Measurements from ENCODE around the gene MAVS. TPM values are rescaled to one million over a fixed set of nuclear protein-coding genes. Genes with fewer than 3 reads are reported as not detected.

The MAVS gene
- 10 to 100 TPM; 14.9 to 31.3 (median 17.2) TPM for total RNA-seq

DNA sequence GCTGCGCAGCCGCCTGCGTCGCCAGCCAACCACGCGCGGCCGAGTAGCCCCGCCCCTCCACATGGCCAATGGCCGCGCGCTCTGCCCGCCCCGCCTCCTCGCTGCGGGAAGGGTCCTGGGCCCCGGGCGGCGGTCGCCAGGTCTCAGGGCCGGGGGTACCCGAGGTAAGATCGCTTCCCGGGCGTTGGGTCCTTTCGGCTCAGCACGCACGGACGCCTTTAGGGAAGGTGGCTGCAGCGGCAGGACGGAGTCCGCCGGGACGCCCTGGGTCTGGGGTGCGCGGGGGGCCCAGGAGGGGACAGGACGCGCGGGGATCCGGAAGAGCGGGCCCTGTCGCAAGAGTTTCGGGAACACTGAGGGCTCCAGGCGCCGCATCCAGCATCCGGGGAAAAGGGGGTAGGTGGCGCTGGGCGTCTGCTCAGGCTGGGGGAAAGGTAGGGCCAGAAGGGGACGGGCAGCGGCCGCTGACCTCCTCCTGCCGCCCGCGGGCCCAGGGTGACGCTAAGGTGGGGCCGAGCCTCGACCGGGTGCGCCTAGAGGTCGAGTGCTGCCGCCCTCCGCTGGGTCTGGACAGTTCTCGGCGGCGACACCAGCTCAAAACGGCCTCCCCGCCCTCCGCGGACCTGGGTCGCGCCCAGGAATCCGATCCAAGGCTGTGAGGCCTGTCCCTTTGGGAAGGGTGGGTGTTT is at the start of gene MAVS:
TSS of gene MAVS (plus strand) at position 95 of the 689 bp plus-strand sequence. CDS start 7,791 bp downstream, outside the sequence.
- intact Hi-C loops (cut with DNase I) = no loop called here
- Histone ChIP-seq H3K27me3 (no peaks in the 10 kb centered on the region), H3K36me3 (no peaks in the 10 kb centered on the region), H3K4me1 (peaks cover 12 to 39% (median 15%) of the 10 kb centered on the region in 3 donors), H3K27ac (peak within 1 kb of the TSS; percentile 90 to 98 (median 96)), H3K4me3 (peak within 1 kb of the TSS; percentile 89 to 99 (median 96)), H3K9me3 (no peaks in the 10 kb centered on the region)
- WGBS, 2 donors = 0% methylated on average over 2 to 14 of the region's 72 CpGs
- TF ChIP-seq POLR2A (IDR thresholded peaks at IDR 0.05) = peak in 2 of 4 donors; percentile 15 to 78
- TF ChIP-seq, protein P1, sequence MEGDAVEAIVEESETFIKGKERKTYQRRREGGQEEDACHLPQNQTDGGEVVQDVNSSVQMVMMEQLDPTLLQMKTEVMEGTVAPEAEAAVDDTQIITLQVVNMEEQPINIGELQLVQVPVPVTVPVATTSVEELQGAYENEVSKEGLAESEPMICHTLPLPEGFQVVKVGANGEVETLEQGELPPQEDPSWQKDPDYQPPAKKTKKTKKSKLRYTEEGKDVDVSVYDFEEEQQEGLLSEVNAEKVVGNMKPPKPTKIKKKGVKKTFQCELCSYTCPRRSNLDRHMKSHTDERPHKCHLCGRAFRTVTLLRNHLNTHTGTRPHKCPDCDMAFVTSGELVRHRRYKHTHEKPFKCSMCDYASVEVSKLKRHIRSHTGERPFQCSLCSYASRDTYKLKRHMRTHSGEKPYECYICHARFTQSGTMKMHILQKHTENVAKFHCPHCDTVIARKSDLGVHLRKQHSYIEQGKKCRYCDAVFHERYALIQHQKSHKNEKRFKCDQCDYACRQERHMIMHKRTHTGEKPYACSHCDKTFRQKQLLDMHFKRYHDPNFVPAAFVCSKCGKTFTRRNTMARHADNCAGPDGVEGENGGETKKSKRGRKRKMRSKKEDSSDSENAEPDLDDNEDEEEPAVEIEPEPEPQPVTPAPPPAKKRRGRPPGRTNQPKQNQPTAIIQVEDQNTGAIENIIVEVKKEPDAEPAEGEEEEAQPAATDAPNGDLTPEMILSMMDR (IDR thresholded peaks at IDR 0.05) = peak in 3 of 6 experiments; percentile 3 to 44 (median 20)
- DNase-seq = peak; percentile 22

GRCh38 chr20:3797226-3797545 is 49.4 kb upstream of the MAVS start:
- DNase-seq = no peak
- 36 to 53% methylated on average over 3 to 5 of the region's 5 CpGs for WGBS, 2 donors
- TF ChIP-seq, protein P1 (IDR thresholded peaks at IDR 0.05) = no peak
- TF ChIP-seq POLR2A (IDR thresholded peaks at IDR 0.05) = no peak
- peaks cover 41 to 78% (median 47%) of the 10 kb centered on the region in 3 donors for H3K4me1 ChIP-seq
- peak overlapping the region; percentile 92 to 98 (median 97) for H3K27ac ChIP-seq
- no peaks in the 10 kb centered on the region for H3K27me3 ChIP-seq
- H3K4me3 ChIP-seq = peak overlapping the region; percentile 49 to 78 (median 64)
- intact Hi-C loops (cut with DNase I) = no loop called here
- peaks cover 9 to 30% (median 23%) of the 10 kb centered on the region in 3 donors for H3K36me3 ChIP-seq
- no peaks in the 10 kb centered on the region for H3K9me3 ChIP-seq

DNA sequence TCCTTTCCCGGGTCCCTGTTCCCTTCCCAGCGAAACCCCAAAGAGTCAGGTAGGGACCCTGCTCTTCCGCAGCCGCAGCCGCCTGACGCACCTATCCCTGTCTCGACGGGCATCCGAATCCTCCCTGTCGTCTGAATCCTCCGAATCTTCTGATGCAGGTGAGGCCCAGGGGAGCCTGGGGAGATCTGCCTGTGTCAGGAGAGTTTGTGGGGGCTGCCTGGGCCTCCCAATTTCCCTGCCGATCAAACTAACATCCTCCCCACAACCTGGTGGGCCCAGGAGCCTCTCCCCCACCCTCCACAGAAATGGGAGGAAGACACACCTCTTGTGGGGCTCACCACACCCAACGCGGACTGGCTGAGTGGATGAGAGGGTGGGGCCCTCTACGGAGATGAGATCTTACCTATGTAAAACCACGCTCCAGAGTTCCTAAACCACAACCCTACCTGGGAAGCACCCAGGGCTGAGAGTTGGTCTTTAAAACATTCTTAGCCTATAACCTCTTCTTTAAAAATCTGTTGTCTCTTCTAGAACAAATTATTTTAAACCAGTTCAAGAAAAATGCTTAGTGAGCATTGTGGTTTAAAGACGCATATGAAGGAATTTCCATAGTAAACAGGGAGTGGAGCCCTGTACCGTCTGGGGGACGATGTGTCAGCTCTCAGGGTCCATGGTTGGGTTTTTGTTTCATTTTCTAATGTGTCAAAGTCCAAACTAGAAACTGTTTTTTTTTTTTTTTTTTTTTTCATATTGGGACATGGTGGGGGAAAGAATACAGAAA is 48.9 kb upstream of the MAVS start:
- no peak for DNase-seq
- 22 to 39% methylated on average over 13 to 19 of the region's 19 CpGs for WGBS, 2 donors
- Histone ChIP-seq H3K4me1 (peaks cover 41 to 84% (median 47%) of the 10 kb centered on the region in 3 donors), H3K27me3 (no peaks in the 10 kb centered on the region), H3K4me3 (peak overlapping the region; percentile 49 to 78 (median 64)), H3K27ac (peak overlapping the region; percentile 92 to 98 (median 97)), H3K36me3 (peaks cover 9 to 36% (median 29%) of the 10 kb centered on the region in 3 donors), H3K9me3 (no peaks in the 10 kb centered on the region)
- intact Hi-C loops (cut with DNase I) = no loop called here
- TF ChIP-seq, protein P1 (IDR thresholded peaks at IDR 0.05) = no peak
- no peak for TF ChIP-seq POLR2A (IDR thresholded peaks at IDR 0.05)

DNA sequence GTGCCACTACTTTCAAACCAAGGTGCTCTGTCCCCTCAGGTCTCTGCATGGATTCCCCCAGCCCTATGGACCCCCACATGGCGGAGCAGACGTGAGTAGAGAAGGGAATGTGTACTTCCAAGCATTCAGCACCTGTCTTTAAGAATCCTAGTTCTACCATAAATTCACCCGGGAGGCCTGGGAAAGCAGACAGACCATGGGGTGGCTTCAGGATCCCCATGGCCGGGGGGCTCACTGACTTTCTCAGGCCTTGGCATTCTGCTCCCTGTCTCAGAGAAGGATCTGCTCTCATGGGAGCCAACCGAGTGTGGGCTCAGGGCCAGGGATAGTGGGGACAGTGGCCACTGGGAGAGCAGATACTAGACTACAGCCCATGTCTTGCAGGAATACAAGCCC is 48.3 kb upstream of the MAVS start:
- H3K27me3 ChIP-seq = no peaks in the 10 kb centered on the region
- intact Hi-C loops (cut with DNase I) = no loop called here
- 72 to 78% methylated on average over 4 to 5 of the region's 5 CpGs for WGBS, 2 donors
- peaks cover 9 to 42% (median 34%) of the 10 kb centered on the region in 3 donors for H3K36me3 ChIP-seq
- TF ChIP-seq, protein P1 (IDR thresholded peaks at IDR 0.05) = no peak
- TF ChIP-seq POLR2A (IDR thresholded peaks at IDR 0.05) = no peak
- H3K4me1 ChIP-seq = peaks cover 41 to 85% (median 47%) of the 10 kb centered on the region in 3 donors
- H3K4me3 ChIP-seq = peak overlapping the region in 1 of 4 donors; percentile 28
- no peaks in the 10 kb centered on the region for H3K9me3 ChIP-seq
- no peak for DNase-seq
- peak overlapping the region; percentile 75 to 97 (median 94) for H3K27ac ChIP-seq

DNA sequence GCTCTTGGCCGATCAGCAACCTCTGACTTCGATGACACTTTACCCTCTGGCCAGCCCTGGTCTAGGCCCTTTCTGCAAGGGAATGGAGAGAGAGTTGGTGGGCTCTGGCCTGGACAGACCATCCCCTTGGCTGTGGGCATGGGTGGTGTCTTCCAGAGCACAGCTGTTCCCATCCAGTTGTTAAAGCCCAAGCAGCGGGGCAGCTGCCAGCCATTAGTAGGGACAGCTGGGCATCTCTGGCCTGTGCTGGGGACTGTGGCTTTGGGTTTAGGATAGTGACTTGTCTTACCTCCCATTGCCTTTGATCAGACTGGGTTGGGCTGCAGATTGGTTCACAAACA is 47.8 kb upstream of the MAVS start:
- 83 to 88% methylated on average over 2 to 3 of the region's 3 CpGs for WGBS, 2 donors
- no peaks in the 10 kb centered on the region for H3K27me3 ChIP-seq
- no peaks in the 10 kb centered on the region for H3K9me3 ChIP-seq
- TF ChIP-seq, protein P1 (IDR thresholded peaks at IDR 0.05) = no peak
- TF ChIP-seq POLR2A (IDR thresholded peaks at IDR 0.05) = no peak
- peak overlapping the region; percentile 67 to 97 (median 94) for H3K27ac ChIP-seq
- peaks cover 41 to 89% (median 49%) of the 10 kb centered on the region in 3 donors for H3K4me1 ChIP-seq
- intact Hi-C loops (cut with DNase I) = no loop called here
- no peak for DNase-seq
- H3K4me3 ChIP-seq = peak overlapping the region in 1 of 4 donors; percentile 28
- peaks cover 9 to 47% (median 40%) of the 10 kb centered on the region in 3 donors for H3K36me3 ChIP-seq

Data from esophagus squamous epithelium (tissue), 5 donors.